Mesodermal cell (in vitro differentiated cells): Measurements from ENCODE around the gene MAD1L1.

Experiments
- H3K27ac ChIP-seq: 2 replicates; pipeline ENCODE4 v1.7.0; 2013; ENCODE audit warnings: mild to moderate bottlenecking, low read depth, low read length, moderate library complexity; ENCODE audit not compliant: severe bottlenecking
- H3K36me3 ChIP-seq: 2 replicates; pipeline ENCODE4 v1.7.1; 2013; ENCODE audit warnings: mild to moderate bottlenecking, low read length, moderate library complexity; ENCODE audit not compliant: control insufficient read depth, insufficient read depth
- H3K4me1 ChIP-seq: one replicate; pipeline ENCODE4 v1.7.1; 2013; ENCODE audit warnings: mild to moderate bottlenecking, low read length; ENCODE audit not compliant: insufficient read depth, control insufficient read depth, poor library complexity, severe bottlenecking
- H3K4me3 ChIP-seq: 2 replicates; pipeline ENCODE4 v1.7.0; 2013; ENCODE audit warnings: low read length, control low read depth, mild to moderate bottlenecking; ENCODE audit not compliant: insufficient read depth, poor library complexity, severe bottlenecking; ENCODE audit errors: extremely low read depth
- H3K9me3 ChIP-seq: 2 replicates; pipeline ENCODE4 v1.7.1; 2013; ENCODE audit warnings: mild to moderate bottlenecking, low read length, moderate library complexity; ENCODE audit not compliant: control insufficient read depth
- WGBS, 2 experiments: methylation state at CpG; one replicate each; pipeline ENCODE4 v1.1.5; 2013; ENCODE audit warnings: missing lambda C conversion rate in 2 of 2; ENCODE audit not compliant: insufficient coverage in 2 of 2; 5-methylcytosine and 5-hydroxymethylcytosine counted together

Gene MAD1L1

DNA sequence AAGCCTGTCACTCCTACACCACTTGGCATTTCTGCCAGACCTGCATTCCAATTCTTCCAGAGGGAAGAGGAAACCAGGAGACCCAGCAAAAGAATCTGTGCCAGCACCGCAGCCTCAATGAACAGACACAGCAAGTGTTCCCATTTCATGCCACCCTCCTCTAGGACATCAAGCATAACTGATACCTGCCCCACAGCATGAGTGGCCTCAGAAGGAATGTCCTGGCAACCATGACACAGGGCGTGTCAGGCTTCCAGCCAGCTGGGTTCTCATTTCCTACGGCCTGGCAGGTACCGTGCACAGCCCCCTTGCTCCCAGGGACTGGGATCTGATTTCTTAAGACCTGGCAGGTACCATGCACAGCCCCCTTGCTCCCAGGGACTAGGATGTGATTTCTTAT lies 7.8 kb downstream of the MAD1L1 start:
- peaks cover 93% of the 10 kb centered on the region for H3K36me3 ChIP-seq
- no peaks in the 10 kb centered on the region for H3K9me3 ChIP-seq
- 91 to 99% methylated on average over 4 of the region's 4 CpGs for WGBS, 2 experiments
- H3K4me3 ChIP-seq = no peak overlapping the region
- H3K4me1 ChIP-seq = no peaks in the 10 kb centered on the region
- no peak overlapping the region for H3K27ac ChIP-seq

DNA sequence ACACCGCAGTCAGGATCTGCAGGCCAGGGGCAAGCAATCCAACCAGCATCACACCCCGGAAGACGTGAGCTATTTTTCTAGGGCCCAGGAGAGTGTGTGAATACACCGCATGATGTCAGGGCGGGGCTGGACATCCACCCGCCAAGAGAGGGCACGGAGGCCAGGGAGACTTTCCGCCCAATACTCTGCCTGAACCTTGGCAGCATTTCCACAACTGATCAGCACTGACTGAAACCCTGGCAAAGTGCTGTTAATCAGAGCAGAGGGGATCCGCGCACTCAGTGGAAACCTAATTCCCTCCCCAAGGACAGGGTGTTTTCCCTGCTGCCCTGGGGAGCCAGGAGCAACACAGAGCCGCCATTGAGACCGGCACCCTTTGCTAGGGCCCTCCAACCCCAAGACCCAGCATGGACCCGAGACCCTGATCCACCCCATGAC lies 8.2 kb downstream of the MAD1L1 start:
- no peak overlapping the region for H3K27ac ChIP-seq
- WGBS, 2 experiments = 91 to 100% methylated on average over 7 to 12 of the region's 13 CpGs

DNA sequence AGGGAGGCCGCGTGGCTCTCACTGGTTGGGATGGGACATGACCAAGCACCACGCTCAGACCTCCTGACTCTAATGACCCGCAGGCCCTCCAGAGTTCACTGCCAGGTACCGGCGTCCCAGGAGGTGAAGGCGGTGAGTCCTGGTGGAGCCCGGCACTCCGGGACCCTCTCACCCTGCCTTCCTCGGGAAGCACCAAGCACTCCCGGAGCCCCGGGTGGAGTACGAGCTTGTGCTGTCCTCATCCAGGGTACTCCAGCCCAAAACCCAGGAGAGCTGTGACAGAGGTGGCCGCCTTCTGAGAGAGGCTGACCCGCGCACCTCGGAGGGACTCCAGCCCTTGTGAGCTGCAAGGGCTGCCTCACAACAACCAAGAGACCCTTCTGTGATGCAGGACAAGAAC lies 9.4 kb downstream of the MAD1L1 start:
- Histone ChIP-seq H3K4me3 (no peak overlapping the region), H3K4me1 (no peaks in the 10 kb centered on the region), H3K9me3 (no peaks in the 10 kb centered on the region), H3K27ac (no peak overlapping the region), H3K36me3 (peaks cover 89% of the 10 kb centered on the region)
- WGBS, 2 experiments = 95% methylated on average over 15 to 17 of the region's 17 CpGs

More for the DNA sequence above, 8.2 kb downstream of the MAD1L1 start:
- peaks cover 91% of the 10 kb centered on the region for H3K36me3 ChIP-seq
- H3K9me3 ChIP-seq = no peaks in the 10 kb centered on the region
- no peaks in the 10 kb centered on the region for H3K4me1 ChIP-seq
- H3K4me3 ChIP-seq = no peak overlapping the region

DNA sequence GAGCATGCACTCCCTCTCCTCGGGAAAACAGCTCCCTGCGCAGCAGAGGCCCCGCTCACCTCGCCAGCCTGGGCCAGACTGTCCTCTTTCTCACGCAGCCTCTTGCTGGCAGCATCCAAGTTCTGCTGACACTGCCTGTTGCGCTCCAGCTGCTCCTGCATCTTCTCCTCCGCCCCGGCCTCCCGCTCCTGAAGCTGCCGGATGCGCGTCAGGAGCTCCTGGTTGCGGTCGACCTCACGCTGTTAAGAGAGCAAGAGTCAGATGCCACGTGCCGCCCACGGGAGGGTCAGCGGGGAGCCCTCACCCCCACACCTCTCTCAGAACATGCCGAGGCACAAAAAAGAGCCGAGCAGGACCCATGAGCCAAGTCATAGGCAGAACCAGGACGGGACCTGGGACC lies 10.2 kb downstream of the MAD1L1 start:
- Histone ChIP-seq H3K4me3 (no peak overlapping the region), H3K27ac (no peak overlapping the region), H3K4me1 (no peaks in the 10 kb centered on the region), H3K9me3 (no peaks in the 10 kb centered on the region), H3K36me3 (peaks cover 90% of the 10 kb centered on the region)
- 89 to 91% methylated on average over 12 to 22 of the region's 22 CpGs for WGBS, 2 experiments

DNA sequence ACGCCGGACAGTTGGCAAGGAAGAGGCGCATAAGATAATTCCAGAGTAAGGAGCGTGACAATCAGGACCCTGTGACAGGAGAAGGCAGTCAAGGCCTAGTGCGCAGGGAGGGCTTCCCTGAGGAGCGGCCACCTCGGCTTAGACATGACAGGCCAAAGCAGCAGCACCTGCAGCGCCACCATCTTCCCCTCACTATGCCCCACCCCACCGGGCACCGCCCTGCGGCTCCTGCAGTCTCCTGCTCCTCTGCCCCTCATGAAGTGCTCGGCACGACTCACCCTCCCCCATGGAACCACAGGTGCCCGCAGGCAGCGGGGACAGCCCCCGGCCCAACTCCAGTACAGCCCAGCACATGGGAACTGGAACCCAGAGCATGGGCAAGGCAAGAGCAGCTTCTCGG lies 11.8 kb downstream of the MAD1L1 start:
- no peaks in the 10 kb centered on the region for H3K4me1 ChIP-seq
- no peak overlapping the region for H3K27ac ChIP-seq
- WGBS, 2 experiments = 95 to 97% methylated on average over 12 to 16 of the region's 17 CpGs
- H3K36me3 ChIP-seq = peaks cover 89% of the 10 kb centered on the region
- H3K9me3 ChIP-seq = no peaks in the 10 kb centered on the region
- H3K4me3 ChIP-seq = no peak overlapping the region

DNA sequence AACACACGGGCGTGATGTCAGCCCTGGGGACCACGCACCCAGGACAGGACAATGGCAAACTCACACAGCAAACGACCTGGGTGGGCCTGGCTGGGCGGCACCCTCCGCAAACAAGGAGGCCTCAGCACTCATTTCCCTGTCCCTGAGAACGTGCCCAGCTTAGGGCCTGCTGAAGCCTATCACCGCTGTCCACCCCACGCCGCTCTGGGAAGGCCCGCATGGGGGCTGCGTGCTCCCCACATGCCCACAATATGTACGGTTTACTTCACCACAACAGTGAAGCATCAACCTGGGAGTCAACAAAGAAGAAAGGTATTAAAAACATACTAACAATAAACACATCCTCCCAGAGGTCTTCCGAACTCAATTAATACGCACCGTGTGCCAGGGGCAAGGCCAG lies 12.2 kb downstream of the MAD1L1 start:
- H3K27ac ChIP-seq = no peak overlapping the region
- H3K4me1 ChIP-seq = no peaks in the 10 kb centered on the region
- H3K4me3 ChIP-seq = no peak overlapping the region
- WGBS, 2 experiments = 97 to 99% methylated on average over 11 to 13 of the region's 16 CpGs
- peaks cover 89% of the 10 kb centered on the region for H3K36me3 ChIP-seq
- no peaks in the 10 kb centered on the region for H3K9me3 ChIP-seq

DNA sequence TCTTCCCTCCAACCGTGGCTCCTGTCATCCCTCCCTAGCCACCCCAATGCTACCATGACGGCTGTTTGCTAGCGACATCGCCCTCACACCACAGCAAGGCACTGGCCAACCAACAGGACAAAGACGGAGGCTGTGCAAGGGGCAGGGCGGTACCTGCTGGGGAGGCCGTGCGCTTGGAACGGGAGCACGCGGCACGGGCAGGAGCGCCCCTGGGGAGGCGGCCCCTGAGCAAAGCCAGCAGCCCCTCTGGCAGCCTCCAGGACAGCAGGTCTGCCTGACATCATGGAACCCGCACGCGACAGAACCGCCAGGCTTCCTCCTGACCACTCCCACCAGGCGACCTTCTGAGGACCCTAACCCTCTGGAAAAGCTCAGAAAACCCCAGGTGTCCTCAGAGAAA lies 12.7 kb downstream of the MAD1L1 start:
- Histone ChIP-seq H3K4me1 (no peaks in the 10 kb centered on the region), H3K27ac (no peak overlapping the region), H3K36me3 (peaks cover 89% of the 10 kb centered on the region), H3K4me3 (no peak overlapping the region), H3K9me3 (no peaks in the 10 kb centered on the region)
- 92 to 95% methylated on average over 19 of the region's 19 CpGs for WGBS, 2 experiments

DNA sequence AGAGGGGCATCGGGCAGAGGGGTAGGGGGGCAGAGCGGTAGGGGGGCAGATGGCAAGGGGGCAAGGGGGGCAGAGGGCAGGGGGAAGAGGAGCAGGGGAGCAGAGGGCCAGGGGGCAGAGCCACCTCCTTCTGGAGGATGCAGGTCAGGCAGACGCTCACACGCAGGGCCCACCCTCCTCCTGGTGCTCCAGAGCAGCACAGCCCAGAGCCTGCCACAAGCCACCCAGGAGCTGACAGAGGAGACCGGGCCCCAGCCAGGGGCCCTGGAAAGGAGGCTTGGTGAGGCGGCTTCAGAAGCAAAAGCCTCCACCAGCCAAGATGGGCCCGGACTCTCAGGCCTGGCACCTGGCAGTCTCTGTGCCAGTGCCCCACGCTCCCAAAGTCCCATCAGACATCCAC lies 13.1 kb downstream of the MAD1L1 start:
- H3K4me1 ChIP-seq = no peaks in the 10 kb centered on the region
- H3K4me3 ChIP-seq = no peak overlapping the region
- WGBS, 2 experiments = 98 to 100% methylated on average over 5 of the region's 8 CpGs
- H3K27ac ChIP-seq = no peak overlapping the region
- H3K9me3 ChIP-seq = no peaks in the 10 kb centered on the region
- H3K36me3 ChIP-seq = peaks cover 88% of the 10 kb centered on the region

DNA sequence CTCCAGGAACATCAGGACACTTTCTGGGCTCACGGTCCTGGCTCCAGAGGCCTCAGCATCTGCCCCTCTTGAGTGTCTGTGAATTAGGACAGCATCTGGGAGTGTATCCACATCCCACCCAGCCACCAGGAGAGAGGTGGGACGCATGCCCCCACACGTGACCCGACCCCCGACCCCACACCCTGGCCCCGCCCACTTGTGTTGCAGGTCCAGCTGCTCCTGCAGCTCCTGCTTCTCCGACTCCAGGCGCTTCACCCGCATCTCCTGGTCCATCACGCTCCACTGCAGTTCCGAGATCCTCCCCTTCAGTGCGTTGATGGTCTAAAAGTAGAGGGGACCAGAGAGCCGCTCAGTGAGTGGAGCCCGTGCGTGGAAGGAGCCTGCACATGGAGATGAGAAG lies 13.6 kb downstream of the MAD1L1 start:
- Histone ChIP-seq H3K36me3 (peaks cover 88% of the 10 kb centered on the region), H3K4me1 (no peaks in the 10 kb centered on the region), H3K4me3 (no peak overlapping the region), H3K9me3 (no peaks in the 10 kb centered on the region), H3K27ac (no peak overlapping the region)
- WGBS, 2 experiments = 93 to 96% methylated on average over 10 to 14 of the region's 15 CpGs

DNA sequence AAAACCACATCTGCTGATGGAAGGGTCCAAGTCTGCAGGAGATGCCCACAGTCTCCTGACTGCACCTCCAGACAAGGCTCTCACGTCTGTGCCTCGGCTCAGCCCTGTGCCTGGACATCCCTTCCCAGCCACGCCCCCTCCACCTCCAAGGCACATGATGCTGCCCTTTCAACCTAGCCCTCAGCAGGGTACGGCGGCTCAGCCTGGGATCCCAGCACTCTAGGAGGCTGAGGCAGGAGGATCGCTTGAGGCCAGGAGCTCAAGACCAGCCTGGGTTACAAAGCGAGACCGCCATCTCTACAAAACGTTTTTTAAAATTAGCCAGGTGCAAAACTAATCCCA lies 14.3 kb downstream of the MAD1L1 start:
- no peaks in the 10 kb centered on the region for H3K4me1 ChIP-seq
- no peak overlapping the region for H3K27ac ChIP-seq
- H3K36me3 ChIP-seq = peaks cover 92% of the 10 kb centered on the region
- 88 to 92% methylated on average over 8 to 9 of the region's 9 CpGs for WGBS, 2 experiments
- no peaks in the 10 kb centered on the region for H3K9me3 ChIP-seq
- H3K4me3 ChIP-seq = no peak overlapping the region

DNA sequence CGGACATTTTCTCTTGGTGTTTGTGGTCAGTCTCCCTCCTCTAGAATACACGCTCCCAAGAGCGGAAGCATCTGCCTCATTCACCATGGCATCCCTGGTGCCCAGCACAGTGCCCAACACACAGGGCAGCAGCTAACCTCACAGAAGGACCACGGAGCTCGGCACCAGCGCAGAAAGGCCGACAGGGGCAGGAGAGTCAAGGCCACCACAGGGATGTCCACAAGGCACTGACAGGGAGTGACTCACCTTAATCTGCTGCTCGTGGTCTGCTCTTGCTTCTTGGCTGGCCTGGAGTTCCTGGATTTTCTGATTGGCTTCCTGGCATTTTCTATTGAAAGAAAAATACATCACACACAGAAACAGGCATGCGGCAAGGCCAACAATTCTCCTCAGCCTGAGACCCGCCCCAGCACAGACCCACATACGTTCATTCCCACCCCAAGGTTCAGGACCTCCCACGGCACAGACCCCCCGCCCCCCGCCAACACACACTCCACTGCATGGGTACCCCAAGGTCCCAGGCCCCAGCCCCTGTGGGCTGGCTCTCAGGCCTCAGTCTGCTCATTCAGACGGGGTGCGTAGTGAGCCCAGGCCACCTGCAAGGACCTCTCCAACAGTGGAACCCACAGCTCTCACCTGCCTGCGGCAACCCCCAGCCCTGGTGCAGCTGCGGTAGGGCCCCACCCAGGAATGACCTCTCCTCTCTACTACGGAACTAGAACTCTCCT lies 14.9 kb downstream of the MAD1L1 start:
- H3K4me1 ChIP-seq = peaks cover 4% of the 10 kb centered on the region
- WGBS, 2 experiments = 92 to 94% methylated on average over 13 of the region's 19 CpGs
- H3K9me3 ChIP-seq = no peaks in the 10 kb centered on the region
- H3K27ac ChIP-seq = no peak overlapping the region
- H3K36me3 ChIP-seq = peaks cover 94% of the 10 kb centered on the region
- H3K4me3 ChIP-seq = no peak overlapping the region
